PFSK-1 (cell line): ENCODE results near the gene SCTR.

Experiments used
- FOXP2 ChIP-seq: optimal IDR thresholded peaks from 2 replicates; pipeline ENCODE3; 2011; ENCODE audit warnings: borderline replicate concordance, control low read depth, inconsistent platforms; ENCODE audit not compliant: insufficient read depth; ENCODE audit errors: extremely low read length, extremely low read depth
- POLR2AphosphoS5 ChIP-seq: IDR thresholded peaks from 2 replicates; pipeline ENCODE4 v1.6.1; 2012; ENCODE audit warnings: low read depth, mild to moderate bottlenecking, control low read depth, low read length, moderate library complexity
- SIN3A ChIP-seq: IDR thresholded peaks from 2 replicates; pipeline ENCODE4 v1.6.1; 2012; ENCODE audit warnings: mild to moderate bottlenecking, low read length, moderate library complexity, borderline replicate concordance; ENCODE audit not compliant: insufficient read depth
- TAF1 ChIP-seq: IDR thresholded peaks from 2 replicates; pipeline ENCODE4 v1.6.1; 2012; ENCODE audit warnings: low read length, control low read depth, borderline replicate concordance; ENCODE audit not compliant: insufficient read depth
- TF ChIP-seq, protein P1 (sequence below), 2 experiments: IDR thresholded peaks; 2 replicates each; pipeline versions ENCODE4 v1.6.1 to v1.8.0; 2011 to 2012; ENCODE audit warnings: low read depth in 2 of 2, low read length in 2 of 2, control low read depth in 1 of 2, inconsistent platforms in 1 of 2, mild to moderate bottlenecking in 1 of 2, moderate library complexity in 1 of 2; ENCODE audit not compliant: insufficient read depth in 1 of 2

Gene SCTR

DNA sequence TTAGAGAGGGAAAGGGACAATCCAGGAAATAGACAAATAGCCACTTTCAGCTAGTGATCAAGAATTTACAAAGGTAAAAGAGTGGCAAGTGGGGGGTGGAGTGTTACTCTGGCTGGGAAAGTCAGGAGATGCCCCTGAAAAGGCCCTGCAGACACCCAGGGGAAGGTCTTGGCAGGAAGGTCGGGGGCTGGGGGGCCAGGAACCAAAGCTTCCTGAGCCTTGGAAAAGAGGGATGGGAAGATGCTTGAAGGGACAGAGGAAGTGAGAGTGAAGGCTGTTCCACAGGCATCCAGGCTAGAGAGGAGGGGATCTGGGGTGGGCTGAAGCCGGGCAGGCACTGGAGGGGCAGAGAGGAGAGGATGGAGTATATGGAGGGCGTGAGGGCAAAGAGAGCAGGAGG, 96.5 kb downstream of the SCTR start:
- TF ChIP-seq SIN3A, result no peak
- TF ChIP-seq TAF1, result no peak
- TF ChIP-seq FOXP2, result no peak
- TF ChIP-seq POLR2AphosphoS5, result no peak
- TF ChIP-seq, protein P1, sequence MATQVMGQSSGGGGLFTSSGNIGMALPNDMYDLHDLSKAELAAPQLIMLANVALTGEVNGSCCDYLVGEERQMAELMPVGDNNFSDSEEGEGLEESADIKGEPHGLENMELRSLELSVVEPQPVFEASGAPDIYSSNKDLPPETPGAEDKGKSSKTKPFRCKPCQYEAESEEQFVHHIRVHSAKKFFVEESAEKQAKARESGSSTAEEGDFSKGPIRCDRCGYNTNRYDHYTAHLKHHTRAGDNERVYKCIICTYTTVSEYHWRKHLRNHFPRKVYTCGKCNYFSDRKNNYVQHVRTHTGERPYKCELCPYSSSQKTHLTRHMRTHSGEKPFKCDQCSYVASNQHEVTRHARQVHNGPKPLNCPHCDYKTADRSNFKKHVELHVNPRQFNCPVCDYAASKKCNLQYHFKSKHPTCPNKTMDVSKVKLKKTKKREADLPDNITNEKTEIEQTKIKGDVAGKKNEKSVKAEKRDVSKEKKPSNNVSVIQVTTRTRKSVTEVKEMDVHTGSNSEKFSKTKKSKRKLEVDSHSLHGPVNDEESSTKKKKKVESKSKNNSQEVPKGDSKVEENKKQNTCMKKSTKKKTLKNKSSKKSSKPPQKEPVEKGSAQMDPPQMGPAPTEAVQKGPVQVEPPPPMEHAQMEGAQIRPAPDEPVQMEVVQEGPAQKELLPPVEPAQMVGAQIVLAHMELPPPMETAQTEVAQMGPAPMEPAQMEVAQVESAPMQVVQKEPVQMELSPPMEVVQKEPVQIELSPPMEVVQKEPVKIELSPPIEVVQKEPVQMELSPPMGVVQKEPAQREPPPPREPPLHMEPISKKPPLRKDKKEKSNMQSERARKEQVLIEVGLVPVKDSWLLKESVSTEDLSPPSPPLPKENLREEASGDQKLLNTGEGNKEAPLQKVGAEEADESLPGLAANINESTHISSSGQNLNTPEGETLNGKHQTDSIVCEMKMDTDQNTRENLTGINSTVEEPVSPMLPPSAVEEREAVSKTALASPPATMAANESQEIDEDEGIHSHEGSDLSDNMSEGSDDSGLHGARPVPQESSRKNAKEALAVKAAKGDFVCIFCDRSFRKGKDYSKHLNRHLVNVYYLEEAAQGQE (IDR thresholded peaks at IDR 0.05; ENCODE audit: insufficient read depth in 1 of 2, low read depth in 2 of 2, low read length in 2 of 2), result no peak

DNA sequence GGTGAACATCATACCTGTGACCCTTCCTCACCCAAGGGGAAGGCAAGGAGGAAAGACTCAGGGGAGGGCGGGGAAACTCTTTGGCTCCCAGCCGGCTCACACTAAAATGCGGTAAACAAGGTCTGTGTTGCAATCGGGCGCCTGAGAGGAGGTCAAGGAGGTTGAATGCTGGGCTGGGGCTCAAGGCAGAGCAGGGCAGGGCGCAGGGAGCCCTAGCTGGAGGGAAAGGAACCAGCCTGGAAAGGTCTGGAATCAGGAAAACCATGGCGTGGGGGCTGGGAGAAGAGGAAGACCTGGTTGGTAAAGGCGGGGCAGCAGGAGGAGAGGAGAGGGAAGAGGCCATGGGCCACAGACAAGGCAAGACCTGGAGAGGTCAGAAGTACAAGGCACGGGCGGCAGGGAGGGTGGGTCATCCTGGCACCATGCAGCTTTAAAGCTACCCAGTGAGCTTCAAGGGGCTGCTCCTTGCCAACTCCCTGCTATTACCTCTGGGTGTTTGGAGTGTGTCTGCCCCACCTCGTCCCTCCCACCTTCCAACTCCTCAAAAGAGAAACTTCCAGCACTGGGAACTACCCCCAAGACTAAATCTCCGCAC, 97.4 kb downstream of the SCTR start:
- TF ChIP-seq SIN3A, result no peak

DNA sequence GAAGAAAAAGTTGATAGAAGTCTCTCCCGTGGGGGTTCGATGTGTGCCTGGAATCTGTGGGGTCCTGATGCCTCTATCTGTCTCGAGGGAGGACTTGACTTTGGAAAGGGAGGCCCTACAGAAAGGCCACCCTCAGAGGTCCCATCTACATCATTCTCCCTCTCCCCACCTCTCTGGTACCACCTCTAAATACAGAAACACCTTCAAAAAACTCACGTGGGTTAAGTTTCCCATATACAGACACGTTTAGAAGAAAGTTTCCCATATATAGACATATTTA, 97.9 kb downstream of the SCTR start:
- TF ChIP-seq POLR2AphosphoS5 (no peak), TAF1 (no peak), SIN3A (no peak), FOXP2 (no peak)
- TF ChIP-seq, protein P1 (IDR thresholded peaks at IDR 0.05; ENCODE audit: insufficient read depth in 1 of 2, low read depth in 2 of 2, low read length in 2 of 2), result no peak

DNA sequence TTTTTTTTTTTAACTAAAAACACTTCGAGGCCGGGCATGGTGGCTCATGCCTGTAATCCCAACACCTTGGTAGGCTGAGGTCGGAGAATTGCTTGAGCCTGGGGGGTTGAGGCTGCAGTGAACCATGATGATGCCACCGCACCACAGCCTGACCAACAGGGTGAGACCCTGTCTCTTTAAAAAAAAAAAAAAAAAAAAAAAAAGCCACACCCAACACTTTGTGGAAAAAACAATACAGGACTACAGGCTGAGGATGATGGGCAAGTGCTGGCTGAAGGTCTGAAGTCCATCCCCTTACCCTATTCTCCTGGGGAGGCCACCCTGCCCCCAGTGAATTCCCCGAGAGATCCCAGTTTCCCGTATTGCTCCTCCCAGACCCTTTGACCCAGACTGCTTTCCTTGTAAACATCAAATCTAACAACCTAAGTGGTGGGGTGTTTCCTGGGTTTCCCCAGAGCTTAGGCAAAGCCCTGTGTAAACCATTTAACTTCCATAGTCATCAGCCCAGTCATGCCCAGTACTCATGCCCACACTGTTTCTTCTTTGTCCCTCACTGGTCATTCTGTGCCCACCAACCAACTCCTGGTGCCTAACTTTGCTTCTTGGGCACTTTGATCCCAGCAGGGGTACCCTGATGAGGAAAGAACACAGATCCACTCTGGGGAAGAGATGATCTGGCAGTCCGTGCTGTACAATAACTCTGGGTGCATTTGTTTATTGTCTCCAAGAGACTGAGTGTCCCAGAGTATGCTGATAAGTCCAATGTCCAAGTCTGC, 98.5 kb downstream of the SCTR start:
- TF ChIP-seq FOXP2, result no peak
- TF ChIP-seq, protein P1 (IDR thresholded peaks at IDR 0.05; ENCODE audit: insufficient read depth in 1 of 2, low read depth in 2 of 2, low read length in 2 of 2), result no peak
- TF ChIP-seq TAF1, result no peak
- no peak for TF ChIP-seq POLR2AphosphoS5
- no peak for TF ChIP-seq SIN3A

DNA sequence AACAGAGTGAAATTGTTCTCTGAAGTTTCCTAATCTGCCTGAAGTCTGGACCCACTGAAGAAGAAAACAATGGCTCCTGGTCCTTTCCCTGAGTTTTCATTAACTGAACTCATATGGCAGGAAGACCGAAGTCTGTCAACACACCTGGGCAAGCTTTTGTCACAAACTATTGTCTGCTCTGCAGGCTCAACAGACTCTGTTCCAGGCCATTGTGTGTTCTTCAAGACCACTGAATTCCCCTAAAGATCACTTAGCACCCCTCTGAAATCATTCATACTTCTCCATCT, 99.2 kb downstream of the SCTR start:
- TF ChIP-seq TAF1, result no peak
- no peak for TF ChIP-seq FOXP2
- no peak for TF ChIP-seq POLR2AphosphoS5
- TF ChIP-seq, protein P1 (IDR thresholded peaks at IDR 0.05; ENCODE audit: insufficient read depth in 1 of 2, low read depth in 2 of 2, low read length in 2 of 2), result no peak
- no peak for TF ChIP-seq SIN3A
